A673 (cell line): ENCODE results near the gene MLH3.

ENCODE experiments used
- CTCF ChIP-seq: fragments of 300-800, 200-600 bp; sonication (generic); conservative IDR thresholded peaks from 2 replicates; pipeline ENCODE4 v1.5.1; 2017; ENCODE audit warnings: low read depth, mild to moderate bottlenecking, antibody characterized with exemption, low read length, moderate library complexity, mixed read lengths
- EZH2 ChIP-seq: fragments of 200-600 bp; sonication (generic); IDR thresholded peaks from 2 replicates; pipeline ENCODE4 v1.6.1; 2017; ENCODE audit warnings: borderline replicate concordance, low read depth, mild to moderate bottlenecking, mixed read lengths, antibody characterized with exemption, low read length; ENCODE audit not compliant: poor library complexity, severe bottlenecking

DNA sequence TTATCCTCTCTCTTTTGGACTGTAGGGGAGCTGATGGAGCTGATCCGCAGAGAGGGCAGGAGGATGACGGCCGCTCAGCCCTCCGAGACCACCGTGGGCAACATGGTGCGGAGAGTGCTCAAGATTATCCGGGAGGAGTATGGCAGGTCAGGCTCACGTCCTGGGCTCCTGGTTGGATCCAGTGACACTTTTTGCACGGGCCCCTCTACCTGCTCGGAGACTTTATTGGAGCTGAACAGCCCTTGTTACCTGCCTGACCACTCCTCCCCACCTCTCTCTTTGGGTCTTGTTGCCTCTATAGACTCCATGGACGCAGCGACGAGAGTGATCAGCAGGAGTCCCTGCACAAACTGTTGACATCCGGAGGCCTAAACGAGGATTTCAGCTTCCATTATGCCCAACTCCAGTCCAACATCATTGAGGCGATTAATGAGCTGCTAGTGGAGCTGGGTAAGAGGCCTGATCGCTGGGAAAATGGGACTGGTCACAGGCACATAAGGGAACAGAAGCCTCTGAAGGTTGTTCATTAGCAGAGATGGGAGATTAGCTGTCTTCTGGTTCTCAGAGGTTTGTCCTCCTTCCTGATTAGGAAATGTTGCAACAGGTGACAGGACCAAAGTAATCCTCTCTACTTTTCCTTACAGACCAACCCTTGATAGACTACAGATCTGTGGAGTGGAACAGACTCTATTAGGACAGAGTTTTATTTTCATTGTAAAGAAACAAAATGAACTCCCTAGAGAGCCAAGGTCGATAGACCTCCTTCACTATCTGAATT, 47.8 kb downstream of the MLH3 start:
- no peak for TF ChIP-seq CTCF
- TF ChIP-seq EZH2: no peak
